A673 (cell line): ENCODE results near the gene WDR43.

ENCODE experiments used
- EZH2 ChIP-seq: fragments of 200-600 bp; sonication (generic); IDR thresholded peaks from 2 replicates; pipeline ENCODE4 v1.6.1; 2017; ENCODE audit warnings: borderline replicate concordance, low read depth, mild to moderate bottlenecking, mixed read lengths, antibody characterized with exemption, low read length; ENCODE audit not compliant: poor library complexity, severe bottlenecking
- TF ChIP-seq, protein P1 (sequence below): fragments of 300-800, 200-600 bp; sonication (generic); conservative IDR thresholded peaks from 2 replicates; pipeline ENCODE4 v1.5.1; 2017; ENCODE audit warnings: low read depth, mild to moderate bottlenecking, antibody characterized with exemption, low read length, moderate library complexity, mixed read lengths

GRCh38 chr2:28927878-28928277 is 33.4 kb downstream of the WDR43 start:
- TF ChIP-seq, protein P1, sequence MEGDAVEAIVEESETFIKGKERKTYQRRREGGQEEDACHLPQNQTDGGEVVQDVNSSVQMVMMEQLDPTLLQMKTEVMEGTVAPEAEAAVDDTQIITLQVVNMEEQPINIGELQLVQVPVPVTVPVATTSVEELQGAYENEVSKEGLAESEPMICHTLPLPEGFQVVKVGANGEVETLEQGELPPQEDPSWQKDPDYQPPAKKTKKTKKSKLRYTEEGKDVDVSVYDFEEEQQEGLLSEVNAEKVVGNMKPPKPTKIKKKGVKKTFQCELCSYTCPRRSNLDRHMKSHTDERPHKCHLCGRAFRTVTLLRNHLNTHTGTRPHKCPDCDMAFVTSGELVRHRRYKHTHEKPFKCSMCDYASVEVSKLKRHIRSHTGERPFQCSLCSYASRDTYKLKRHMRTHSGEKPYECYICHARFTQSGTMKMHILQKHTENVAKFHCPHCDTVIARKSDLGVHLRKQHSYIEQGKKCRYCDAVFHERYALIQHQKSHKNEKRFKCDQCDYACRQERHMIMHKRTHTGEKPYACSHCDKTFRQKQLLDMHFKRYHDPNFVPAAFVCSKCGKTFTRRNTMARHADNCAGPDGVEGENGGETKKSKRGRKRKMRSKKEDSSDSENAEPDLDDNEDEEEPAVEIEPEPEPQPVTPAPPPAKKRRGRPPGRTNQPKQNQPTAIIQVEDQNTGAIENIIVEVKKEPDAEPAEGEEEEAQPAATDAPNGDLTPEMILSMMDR = no peak
- TF ChIP-seq EZH2 = no peak
